HG03139 (cell line): ENCODE measurements around the gene TMEM59L.
"Not testable (repeated sequence)": the region's sequence is repeated elsewhere in the genome, so short reads cannot be mapped to it uniquely, and the experiment has no call there.

Experiments used
- ATAC-seq: cut with Tn5 transposase; IDR thresholded peaks from one replicate; pipeline ENCODE4 v1.9.1; 2021; ENCODE audit not compliant: unreplicated experiment

The TMEM59L gene

GRCh38 chr19:18612772-18613588, at the start of gene TMEM59L:
TMEM59L (plus strand) TSS chr19:18612870; CDS start chr19:18612959, 89 bp downstream.
- ATAC-seq = no peak

GRCh38 chr19:18566953-18567352, 45.7 kb upstream of the TMEM59L start:
- no peak for ATAC-seq

GRCh38 chr19:18568367-18568766, 44.3 kb upstream of the TMEM59L start:
- no peak for ATAC-seq

- peak; percentile 87 for ATAC-seq
These were observed 40.9 kb upstream of the TMEM59L start, which contains the start of gene UBA52 for GRCh38 chr19:18571564-18572344. UBA52 (plus strand) TSS chr19:18571857; CDS start chr19:18573301, 1,444 bp downstream.

- ATAC-seq = no peak
These were observed 37.9 kb upstream of the TMEM59L start for GRCh38 chr19:18574691-18575291.

- no peak for ATAC-seq
These were observed 36.3 kb upstream of the TMEM59L start for GRCh38 chr19:18576383-18576782.

GRCh38 chr19:18577365-18577914, 35.2 kb upstream of the TMEM59L start:
- no peak for ATAC-seq

- no peak for ATAC-seq
These were observed 32.4 kb upstream of the TMEM59L start for GRCh38 chr19:18580311-18580710.

- ATAC-seq = no peak
These were observed 26.4 kb upstream of the TMEM59L start for GRCh38 chr19:18586306-18586705.

GRCh38 chr19:18587561-18587960, 25.1 kb upstream of the TMEM59L start:
- no peak for ATAC-seq

- ATAC-seq = no peak
These were observed 24.6 kb upstream of the TMEM59L start for GRCh38 chr19:18587962-18588610.

- peak; percentile 61 for ATAC-seq
These were observed 23.9 kb upstream of the TMEM59L start, which contains the start of gene REX1BD for GRCh38 chr19:18588611-18589379. REX1BD (plus strand) TSS chr19:18588798; CDS start chr19:18588802, 4 bp downstream.

GRCh38 chr19:18589380-18590272, 23.0 kb upstream of the TMEM59L start:
- peak; percentile 30 for ATAC-seq

GRCh38 chr19:18590273-18591272, 22.1 kb upstream of the TMEM59L start:
- no peak for ATAC-seq

GRCh38 chr19:18591735-18592385, 20.8 kb upstream of the TMEM59L start:
- ATAC-seq = no peak

- not testable (repeated sequence) for ATAC-seq
These were observed 19.9 kb upstream of the TMEM59L start for GRCh38 chr19:18592732-18593131.
